Measurements from ENCODE around the gene LFNG.

DNA sequence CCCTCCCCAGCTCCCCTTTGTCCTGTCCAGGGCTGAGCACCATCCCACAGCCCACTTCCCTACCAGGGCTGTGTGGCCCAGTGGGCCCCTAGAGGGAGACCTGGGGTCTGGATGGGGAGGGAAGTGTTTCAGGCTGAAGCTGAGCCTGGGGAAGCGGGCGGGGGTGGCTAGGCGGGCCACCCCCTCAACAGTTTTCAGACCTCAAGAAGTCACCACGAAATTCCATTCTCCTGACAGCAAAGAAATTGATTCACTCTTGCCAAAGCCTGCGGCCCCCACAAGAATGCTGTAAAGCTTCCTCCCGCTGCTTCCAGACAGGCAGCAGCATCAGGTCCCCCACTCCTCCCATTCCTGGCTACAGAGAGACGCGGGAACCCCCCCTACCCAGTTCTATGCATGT lies 2.5 kb upstream of the LFNG start:
- TF ChIP-seq, protein P1, sequence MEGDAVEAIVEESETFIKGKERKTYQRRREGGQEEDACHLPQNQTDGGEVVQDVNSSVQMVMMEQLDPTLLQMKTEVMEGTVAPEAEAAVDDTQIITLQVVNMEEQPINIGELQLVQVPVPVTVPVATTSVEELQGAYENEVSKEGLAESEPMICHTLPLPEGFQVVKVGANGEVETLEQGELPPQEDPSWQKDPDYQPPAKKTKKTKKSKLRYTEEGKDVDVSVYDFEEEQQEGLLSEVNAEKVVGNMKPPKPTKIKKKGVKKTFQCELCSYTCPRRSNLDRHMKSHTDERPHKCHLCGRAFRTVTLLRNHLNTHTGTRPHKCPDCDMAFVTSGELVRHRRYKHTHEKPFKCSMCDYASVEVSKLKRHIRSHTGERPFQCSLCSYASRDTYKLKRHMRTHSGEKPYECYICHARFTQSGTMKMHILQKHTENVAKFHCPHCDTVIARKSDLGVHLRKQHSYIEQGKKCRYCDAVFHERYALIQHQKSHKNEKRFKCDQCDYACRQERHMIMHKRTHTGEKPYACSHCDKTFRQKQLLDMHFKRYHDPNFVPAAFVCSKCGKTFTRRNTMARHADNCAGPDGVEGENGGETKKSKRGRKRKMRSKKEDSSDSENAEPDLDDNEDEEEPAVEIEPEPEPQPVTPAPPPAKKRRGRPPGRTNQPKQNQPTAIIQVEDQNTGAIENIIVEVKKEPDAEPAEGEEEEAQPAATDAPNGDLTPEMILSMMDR (IDR thresholded peaks at IDR 0.05), result no peak
- no peak for TF ChIP-seq EP300 (IDR thresholded peaks at IDR 0.05)

All from upper lobe of left lung (tissue), 4 donors.